ENCODE data around the gene PCNX1. TPM values are rescaled to one million over a fixed set of nuclear protein-coding genes. Genes with fewer than 3 reads are reported as not detected.

The PCNX1 gene
- total RNA-seq, 1 donor from 2014 or later, result 62.5 TPM

DNA sequence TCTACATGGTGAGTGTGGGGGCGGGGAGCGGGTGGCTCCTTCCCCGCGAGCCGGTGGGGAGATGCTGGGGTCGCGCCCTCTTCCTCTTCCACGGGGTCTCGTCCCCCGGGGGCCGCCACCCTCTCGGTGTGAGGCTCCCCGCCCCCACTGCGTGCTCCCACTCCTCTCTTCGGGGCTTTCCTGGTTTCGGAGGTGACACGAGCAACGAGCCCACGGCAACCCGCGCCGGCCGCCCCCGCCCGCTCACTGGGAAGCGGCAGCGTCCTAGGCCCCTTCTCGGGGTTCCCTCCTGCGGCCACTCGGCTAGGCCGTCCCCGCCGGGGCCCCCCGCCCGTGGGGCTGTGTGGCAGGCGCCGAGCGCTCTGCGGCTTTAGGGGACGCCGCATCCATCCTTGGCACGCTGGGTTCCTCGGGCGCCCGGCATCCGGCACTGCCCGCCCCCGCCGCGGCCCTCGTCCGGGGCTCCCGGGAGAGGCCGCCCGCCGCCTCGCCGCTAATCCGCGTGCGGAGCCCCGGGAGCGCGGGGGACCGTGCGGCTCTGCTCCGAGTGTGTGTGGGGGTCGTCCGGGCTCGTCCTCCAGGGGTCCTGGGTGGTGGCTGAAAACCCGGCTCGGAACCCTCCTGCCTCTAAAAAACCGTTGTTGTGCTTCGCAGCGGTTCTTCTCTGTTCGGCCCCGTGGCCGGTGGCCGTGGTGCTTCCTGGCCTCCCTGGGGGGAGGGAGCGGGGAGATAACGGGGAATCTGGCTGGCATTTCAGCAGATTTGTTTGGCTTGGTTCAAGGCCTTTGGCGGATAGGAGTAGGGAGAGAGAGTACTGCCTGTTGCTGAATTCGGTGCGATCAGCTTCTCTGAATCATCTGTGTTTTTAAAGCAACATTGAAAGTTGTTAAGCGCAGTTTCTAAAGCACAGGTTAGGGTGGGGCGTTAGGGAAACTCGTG, 1.0 kb downstream of the PCNX1 start:
- DNase-seq, result peak; percentile 58
- H3K4me1 Mint-ChIP-seq (ENCODE audit: low read depth, unreplicated experiment), result peaks cover 34% of the 10 kb centered on the region
- peaks cover 6% of the 10 kb centered on the region for H3K27me3 Mint-ChIP-seq (ENCODE audit: unreplicated experiment)
- H3K9me3 Mint-ChIP-seq (ENCODE audit: unreplicated experiment), result peaks cover 12% of the 10 kb centered on the region
- H3K27ac Mint-ChIP-seq (ENCODE audit: unreplicated experiment), result peak overlapping the region; percentile 90
- H3K36me3 Mint-ChIP-seq (ENCODE audit: unreplicated experiment), result no peaks in the 10 kb centered on the region
- TF ChIP-seq, protein P1, sequence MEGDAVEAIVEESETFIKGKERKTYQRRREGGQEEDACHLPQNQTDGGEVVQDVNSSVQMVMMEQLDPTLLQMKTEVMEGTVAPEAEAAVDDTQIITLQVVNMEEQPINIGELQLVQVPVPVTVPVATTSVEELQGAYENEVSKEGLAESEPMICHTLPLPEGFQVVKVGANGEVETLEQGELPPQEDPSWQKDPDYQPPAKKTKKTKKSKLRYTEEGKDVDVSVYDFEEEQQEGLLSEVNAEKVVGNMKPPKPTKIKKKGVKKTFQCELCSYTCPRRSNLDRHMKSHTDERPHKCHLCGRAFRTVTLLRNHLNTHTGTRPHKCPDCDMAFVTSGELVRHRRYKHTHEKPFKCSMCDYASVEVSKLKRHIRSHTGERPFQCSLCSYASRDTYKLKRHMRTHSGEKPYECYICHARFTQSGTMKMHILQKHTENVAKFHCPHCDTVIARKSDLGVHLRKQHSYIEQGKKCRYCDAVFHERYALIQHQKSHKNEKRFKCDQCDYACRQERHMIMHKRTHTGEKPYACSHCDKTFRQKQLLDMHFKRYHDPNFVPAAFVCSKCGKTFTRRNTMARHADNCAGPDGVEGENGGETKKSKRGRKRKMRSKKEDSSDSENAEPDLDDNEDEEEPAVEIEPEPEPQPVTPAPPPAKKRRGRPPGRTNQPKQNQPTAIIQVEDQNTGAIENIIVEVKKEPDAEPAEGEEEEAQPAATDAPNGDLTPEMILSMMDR (IDR thresholded peaks at IDR 0.05; ENCODE audit: partially characterized antibody, unreplicated experiment), result no peak
- H3K4me3 Mint-ChIP-seq (ENCODE audit: unreplicated experiment), result peak overlapping the region; percentile 96

DNA sequence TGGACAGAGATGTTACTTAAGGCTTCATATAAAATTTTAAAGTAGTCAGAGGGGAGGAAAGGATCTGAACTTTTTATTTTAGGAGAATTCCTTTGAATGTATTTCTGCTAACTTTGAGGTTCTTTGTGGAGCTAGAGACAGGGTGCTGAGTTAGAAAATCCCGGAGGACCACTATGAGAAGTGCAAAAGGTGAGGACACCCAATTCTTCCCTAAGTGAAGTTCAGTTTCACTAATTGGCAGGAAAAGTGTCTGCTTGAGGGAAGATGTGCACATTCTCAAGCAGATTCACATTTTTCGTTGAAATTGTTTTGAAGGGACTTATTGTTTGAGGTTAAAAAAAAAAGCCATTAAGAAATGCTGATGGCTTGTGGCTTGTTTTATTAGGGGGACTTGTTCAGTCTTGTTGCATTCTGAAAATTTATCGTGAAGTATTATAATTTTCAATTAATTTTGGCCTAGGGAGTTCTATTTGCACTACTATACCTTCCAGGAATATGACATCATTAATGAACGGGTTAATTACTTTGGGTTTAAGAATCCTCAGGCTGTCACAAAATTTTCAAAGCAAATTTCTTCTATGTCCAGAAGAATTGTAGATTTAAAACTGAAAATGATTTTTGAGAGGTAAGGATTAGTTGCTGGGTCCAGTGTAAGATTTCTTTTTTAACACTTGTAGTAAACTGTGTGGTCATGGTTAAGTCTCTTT, 1.8 kb downstream of the PCNX1 start:
- Mint-ChIP-seq H3K4me3 (ENCODE audit: unreplicated experiment) (peak overlapping the region; percentile 96), H3K36me3 (ENCODE audit: unreplicated experiment) (no peaks in the 10 kb centered on the region), H3K4me1 (ENCODE audit: low read depth, unreplicated experiment) (peaks cover 29% of the 10 kb centered on the region), H3K27me3 (ENCODE audit: unreplicated experiment) (peaks cover 4% of the 10 kb centered on the region), H3K9me3 (ENCODE audit: unreplicated experiment) (peaks cover 9% of the 10 kb centered on the region), H3K27ac (ENCODE audit: unreplicated experiment) (peak overlapping the region; percentile 90)
- TF ChIP-seq, protein P1 (IDR thresholded peaks at IDR 0.05; ENCODE audit: partially characterized antibody, unreplicated experiment), result no peak
- DNase-seq, result no peak

DNA sequence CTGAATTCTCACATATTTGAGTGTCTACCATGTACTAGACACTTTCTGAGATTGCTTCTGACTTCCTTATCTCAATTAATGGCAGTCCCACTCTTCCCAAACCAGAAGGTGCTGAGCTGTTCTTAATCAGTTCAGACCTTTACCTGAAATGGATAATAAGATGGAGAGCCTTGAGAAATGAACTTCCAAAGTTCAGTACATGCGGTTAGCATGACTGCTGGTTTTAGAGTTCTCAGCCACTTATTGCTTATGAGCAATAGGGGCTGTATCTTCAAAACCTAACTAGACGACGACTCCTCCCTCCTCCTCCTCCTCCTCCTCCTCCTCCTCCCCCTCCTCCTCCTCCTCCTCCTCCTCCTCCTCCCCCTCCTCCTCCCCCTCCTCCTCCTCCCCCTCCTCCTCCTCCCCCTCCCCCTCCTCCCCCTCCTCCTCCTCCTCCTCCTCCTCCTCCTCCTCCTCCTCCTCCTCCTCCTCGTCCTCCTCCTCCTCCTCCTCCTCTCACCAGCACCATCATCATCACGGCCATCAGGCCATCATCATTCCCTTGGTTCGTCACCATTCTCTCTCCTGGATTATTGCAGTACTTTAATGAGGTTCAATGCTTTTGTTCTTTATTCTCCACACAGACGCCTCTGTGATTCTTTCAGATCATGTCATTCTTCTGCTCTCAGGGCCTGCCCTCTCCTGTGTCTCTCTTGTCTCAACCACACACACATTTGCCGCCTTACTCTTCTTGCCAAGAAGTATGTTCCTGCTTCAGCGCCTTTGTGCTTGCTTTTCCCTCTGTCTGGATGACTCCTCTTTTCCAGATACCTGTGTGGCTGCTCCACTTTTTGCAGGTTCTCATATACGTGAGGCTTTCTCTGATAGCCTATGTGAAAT, 2.7 kb downstream of the PCNX1 start:
- TF ChIP-seq, protein P1 (IDR thresholded peaks at IDR 0.05; ENCODE audit: partially characterized antibody, unreplicated experiment), result no peak
- Mint-ChIP-seq H3K27me3 (ENCODE audit: unreplicated experiment) (peaks cover 4% of the 10 kb centered on the region), H3K9me3 (ENCODE audit: unreplicated experiment) (peaks cover 9% of the 10 kb centered on the region), H3K4me3 (ENCODE audit: unreplicated experiment) (peak overlapping the region; percentile 96), H3K36me3 (ENCODE audit: unreplicated experiment) (no peaks in the 10 kb centered on the region), H3K27ac (ENCODE audit: unreplicated experiment) (peak overlapping the region; percentile 30), H3K4me1 (ENCODE audit: low read depth, unreplicated experiment) (peaks cover 24% of the 10 kb centered on the region)
- no peak for DNase-seq

DNA sequence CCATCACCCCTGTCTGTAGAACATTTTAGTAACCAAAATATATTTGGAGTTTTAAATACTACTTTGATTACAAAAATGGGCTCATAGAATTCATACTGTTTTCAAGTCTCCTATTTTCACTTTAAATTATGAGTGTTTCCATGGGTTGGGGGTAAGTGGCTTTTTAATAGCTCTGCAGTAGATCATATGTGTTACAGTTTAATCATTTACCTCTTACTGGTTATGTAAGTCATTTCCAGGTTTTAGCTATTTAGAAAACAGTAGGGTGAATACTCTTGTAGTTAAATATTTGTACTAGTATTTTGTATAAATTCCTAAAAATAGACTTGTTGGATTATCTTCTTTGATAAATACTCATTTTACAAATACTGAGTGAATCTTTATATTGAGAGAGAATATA, 8.2 kb downstream of the PCNX1 start:
- TF ChIP-seq, protein P1 (IDR thresholded peaks at IDR 0.05; ENCODE audit: partially characterized antibody, unreplicated experiment), result no peak
- H3K4me3 Mint-ChIP-seq (ENCODE audit: unreplicated experiment), result no peak overlapping the region
- peaks cover 12% of the 10 kb centered on the region for H3K4me1 Mint-ChIP-seq (ENCODE audit: low read depth, unreplicated experiment)
- peaks cover 11% of the 10 kb centered on the region for H3K36me3 Mint-ChIP-seq (ENCODE audit: unreplicated experiment)
- no peaks in the 10 kb centered on the region for H3K27me3 Mint-ChIP-seq (ENCODE audit: unreplicated experiment)
- no peak for DNase-seq
- H3K9me3 Mint-ChIP-seq (ENCODE audit: unreplicated experiment), result peaks cover 1% of the 10 kb centered on the region
- H3K27ac Mint-ChIP-seq (ENCODE audit: unreplicated experiment), result no peak overlapping the region
